ENCODE results near the gene ZFP82.

Gene ZFP82

GRCh38 chr19:36363845-36364244 lies 54.6 kb downstream of the ZFP82 start:
- Histone ChIP-seq H3K9me2 (replicated peaks; ENCODE audit: insufficient read depth, low read length) (no peaks in the 10 kb centered on the region), H4K20me1 (ENCODE audit: insufficient read depth, low read length) (no peaks in the 10 kb centered on the region), H2AFZ (ENCODE audit: low read length) (no peak overlapping the region), H3K4me3 (ENCODE audit: low read length) (no peak overlapping the region), H3K79me2 (ENCODE audit: low read length) (no peaks in the 10 kb centered on the region), H3K27ac (ENCODE audit: low read length) (no peak overlapping the region), H3K27me3 (replicated peaks; ENCODE audit: insufficient read depth, low read length) (no peaks in the 10 kb centered on the region), H3F3A (ENCODE audit: insufficient read depth, low read length) (no peaks in the 10 kb centered on the region), H3K4me2 (ENCODE audit: low read depth, low read length) (no peak overlapping the region), H3K9me3 (replicated peaks; ENCODE audit: insufficient read depth, low read length) (no peaks in the 10 kb centered on the region), H3K9ac (ENCODE audit: low read length) (no peak overlapping the region), H3K36me3 (replicated peaks; ENCODE audit: insufficient read depth, low read length) (no peaks in the 10 kb centered on the region), H3K4me1 (ENCODE audit: low read length) (no peaks in the 10 kb centered on the region)
- DNase-seq = no peak
- TF ChIP-seq, protein P1, sequence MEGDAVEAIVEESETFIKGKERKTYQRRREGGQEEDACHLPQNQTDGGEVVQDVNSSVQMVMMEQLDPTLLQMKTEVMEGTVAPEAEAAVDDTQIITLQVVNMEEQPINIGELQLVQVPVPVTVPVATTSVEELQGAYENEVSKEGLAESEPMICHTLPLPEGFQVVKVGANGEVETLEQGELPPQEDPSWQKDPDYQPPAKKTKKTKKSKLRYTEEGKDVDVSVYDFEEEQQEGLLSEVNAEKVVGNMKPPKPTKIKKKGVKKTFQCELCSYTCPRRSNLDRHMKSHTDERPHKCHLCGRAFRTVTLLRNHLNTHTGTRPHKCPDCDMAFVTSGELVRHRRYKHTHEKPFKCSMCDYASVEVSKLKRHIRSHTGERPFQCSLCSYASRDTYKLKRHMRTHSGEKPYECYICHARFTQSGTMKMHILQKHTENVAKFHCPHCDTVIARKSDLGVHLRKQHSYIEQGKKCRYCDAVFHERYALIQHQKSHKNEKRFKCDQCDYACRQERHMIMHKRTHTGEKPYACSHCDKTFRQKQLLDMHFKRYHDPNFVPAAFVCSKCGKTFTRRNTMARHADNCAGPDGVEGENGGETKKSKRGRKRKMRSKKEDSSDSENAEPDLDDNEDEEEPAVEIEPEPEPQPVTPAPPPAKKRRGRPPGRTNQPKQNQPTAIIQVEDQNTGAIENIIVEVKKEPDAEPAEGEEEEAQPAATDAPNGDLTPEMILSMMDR (IDR thresholded peaks at IDR 0.05; ENCODE audit: low read length) = no peak
- TF ChIP-seq EZH2 (optimal IDR thresholded peaks at IDR 0.05; ENCODE audit: low read depth, low read length) (no peak), EZH2phosphoT487 (IDR thresholded peaks at IDR 0.05; ENCODE audit: low read length) (no peak)

All from MM.1S (cell line).